Measurements from ENCODE around the gene AMIGO3.

The AMIGO3 gene

GRCh38 chr3:49738067-49738713 lies 18.7 kb upstream of the AMIGO3 start:
- Histone ChIP-seq H3K27ac (ENCODE audit: low read depth, low read length) (no peak overlapping the region), H3K79me2 (ENCODE audit: insufficient read depth, low read length) (0 out of 2 replicates have a peak, but pooled peaks cover 3% of the 10 kb centered on the region), H3K4me3 (ENCODE audit: insufficient read depth, low read length, poor library complexity, severe bottlenecking) (no peak overlapping the region), H4K20me1 (ENCODE audit: low read depth, low read length) (no peaks in the 10 kb centered on the region), H3K36me3 (ENCODE audit: low read length) (peaks cover 2% of the 10 kb centered on the region; the same call in 1 of the 2 replicates), H3K9me2 (replicated peaks; ENCODE audit: insufficient read depth, low read length) (no peaks in the 10 kb centered on the region), H3K27me3 (ENCODE audit: low read length) (no peaks in the 10 kb centered on the region), H3K9me3 (ENCODE audit: insufficient read depth, low read length) (no peaks in the 10 kb centered on the region), H3K4me2 (ENCODE audit: low read depth, low read length, poor library complexity, severe bottlenecking) (no peak overlapping the region), H3F3A (ENCODE audit: insufficient read depth) (no peaks in the 10 kb centered on the region), H2AFZ (ENCODE audit: low read depth, low read length, severe bottlenecking) (no peak overlapping the region), H3K9ac (ENCODE audit: low read length) (no peak overlapping the region)
- TF ChIP-seq CTCF (IDR thresholded peaks at IDR 0.05; ENCODE audit: insufficient read depth, low read length, poor library complexity, severe bottlenecking) (no peak), EZH2phosphoT487 (conservative IDR thresholded peaks at IDR 0.05; ENCODE audit: low read length) (no peak)

DNA sequence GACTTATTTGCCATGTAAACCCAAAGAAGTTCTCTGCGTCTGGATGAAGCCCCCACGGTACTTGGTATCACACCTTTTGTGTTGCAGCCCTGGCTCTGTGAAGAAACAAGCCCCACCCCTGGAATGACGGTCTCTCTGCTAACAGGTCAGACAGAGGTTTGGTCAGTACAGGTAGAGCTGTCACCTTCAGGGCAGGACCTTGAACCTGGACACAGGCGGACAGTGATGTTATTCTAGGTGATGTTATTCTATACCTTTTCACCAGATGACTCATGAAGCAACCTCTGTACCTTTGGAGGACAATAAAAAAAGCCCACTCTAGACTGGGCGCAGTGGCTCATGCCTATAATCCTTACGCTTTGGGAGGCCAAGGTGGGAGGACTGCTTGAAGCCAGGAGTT lies 15.3 kb upstream of the AMIGO3 start:
- Histone ChIP-seq H4K20me1 (ENCODE audit: low read depth, low read length) (no peaks in the 10 kb centered on the region), H3K79me2 (ENCODE audit: insufficient read depth, low read length) (0 out of 2 replicates have a peak, but pooled peaks cover 3% of the 10 kb centered on the region), H3K9me3 (ENCODE audit: insufficient read depth, low read length) (no peaks in the 10 kb centered on the region), H3K36me3 (ENCODE audit: low read length) (peaks cover 2% of the 10 kb centered on the region; the same call in 1 of the 2 replicates), H3K9ac (ENCODE audit: low read length) (no peak overlapping the region), H3K27ac (ENCODE audit: low read depth, low read length) (no peak overlapping the region), H3K9me2 (replicated peaks; ENCODE audit: insufficient read depth, low read length) (no peaks in the 10 kb centered on the region), H3K27me3 (ENCODE audit: low read length) (no peaks in the 10 kb centered on the region), H2AFZ (ENCODE audit: low read depth, low read length, severe bottlenecking) (no peak overlapping the region), H3K4me2 (ENCODE audit: low read depth, low read length, poor library complexity, severe bottlenecking) (no peak overlapping the region), H3K4me3 (ENCODE audit: insufficient read depth, low read length, poor library complexity, severe bottlenecking) (no peak overlapping the region), H3F3A (ENCODE audit: insufficient read depth) (no peaks in the 10 kb centered on the region)
- no peak for TF ChIP-seq CTCF (IDR thresholded peaks at IDR 0.05; ENCODE audit: insufficient read depth, low read length, poor library complexity, severe bottlenecking)
- no peak for TF ChIP-seq EZH2phosphoT487 (conservative IDR thresholded peaks at IDR 0.05; ENCODE audit: low read length)

GRCh38 chr3:49733551-49733950 lies 14.1 kb upstream of the AMIGO3 start:
- no peak for TF ChIP-seq EZH2phosphoT487 (conservative IDR thresholded peaks at IDR 0.05; ENCODE audit: low read length)
- H3K36me3 ChIP-seq (ENCODE audit: low read length), result peaks cover 2% of the 10 kb centered on the region; the same call in 1 of the 2 replicates

GRCh38 chr3:49732597-49732996 lies 13.1 kb upstream of the AMIGO3 start:
- Histone ChIP-seq H3K4me2 (ENCODE audit: low read depth, low read length, poor library complexity, severe bottlenecking) (no peak overlapping the region), H3F3A (ENCODE audit: insufficient read depth) (no peaks in the 10 kb centered on the region), H3K36me3 (ENCODE audit: low read length) (peaks cover 2% of the 10 kb centered on the region; the same call in 1 of the 2 replicates), H3K27me3 (ENCODE audit: low read length) (no peaks in the 10 kb centered on the region), H4K20me1 (ENCODE audit: low read depth, low read length) (no peaks in the 10 kb centered on the region), H3K9me2 (replicated peaks; ENCODE audit: insufficient read depth, low read length) (no peaks in the 10 kb centered on the region), H3K9me3 (ENCODE audit: insufficient read depth, low read length) (no peaks in the 10 kb centered on the region), H2AFZ (ENCODE audit: low read depth, low read length, severe bottlenecking) (no peak overlapping the region), H3K4me3 (ENCODE audit: insufficient read depth, low read length, poor library complexity, severe bottlenecking) (no peak overlapping the region), H3K27ac (ENCODE audit: low read depth, low read length) (no peak overlapping the region), H3K79me2 (ENCODE audit: insufficient read depth, low read length) (no peaks in the 10 kb centered on the region), H3K9ac (ENCODE audit: low read length) (no peak overlapping the region)
- TF ChIP-seq CTCF (IDR thresholded peaks at IDR 0.05; ENCODE audit: insufficient read depth, low read length, poor library complexity, severe bottlenecking) (no peak), EZH2phosphoT487 (conservative IDR thresholded peaks at IDR 0.05; ENCODE audit: low read length) (no peak)

More at GRCh38 chr3:49733551-49733950, 14.1 kb upstream of the AMIGO3 start:
- Histone ChIP-seq H3K9ac (ENCODE audit: low read length) (no peak overlapping the region), H3K4me2 (ENCODE audit: low read depth, low read length, poor library complexity, severe bottlenecking) (no peak overlapping the region), H3F3A (ENCODE audit: insufficient read depth) (no peaks in the 10 kb centered on the region), H2AFZ (ENCODE audit: low read depth, low read length, severe bottlenecking) (no peak overlapping the region), H3K4me3 (ENCODE audit: insufficient read depth, low read length, poor library complexity, severe bottlenecking) (no peak overlapping the region), H3K27ac (ENCODE audit: low read depth, low read length) (no peak overlapping the region), H3K9me2 (replicated peaks; ENCODE audit: insufficient read depth, low read length) (no peaks in the 10 kb centered on the region), H3K27me3 (ENCODE audit: low read length) (no peaks in the 10 kb centered on the region), H3K79me2 (ENCODE audit: insufficient read depth, low read length) (no peaks in the 10 kb centered on the region), H3K9me3 (ENCODE audit: insufficient read depth, low read length) (no peaks in the 10 kb centered on the region), H4K20me1 (ENCODE audit: low read depth, low read length) (no peaks in the 10 kb centered on the region)

All from SU-DHL-6 (cell line).